ENCODE measurements around the gene ERF.

ERF gene

DNA sequence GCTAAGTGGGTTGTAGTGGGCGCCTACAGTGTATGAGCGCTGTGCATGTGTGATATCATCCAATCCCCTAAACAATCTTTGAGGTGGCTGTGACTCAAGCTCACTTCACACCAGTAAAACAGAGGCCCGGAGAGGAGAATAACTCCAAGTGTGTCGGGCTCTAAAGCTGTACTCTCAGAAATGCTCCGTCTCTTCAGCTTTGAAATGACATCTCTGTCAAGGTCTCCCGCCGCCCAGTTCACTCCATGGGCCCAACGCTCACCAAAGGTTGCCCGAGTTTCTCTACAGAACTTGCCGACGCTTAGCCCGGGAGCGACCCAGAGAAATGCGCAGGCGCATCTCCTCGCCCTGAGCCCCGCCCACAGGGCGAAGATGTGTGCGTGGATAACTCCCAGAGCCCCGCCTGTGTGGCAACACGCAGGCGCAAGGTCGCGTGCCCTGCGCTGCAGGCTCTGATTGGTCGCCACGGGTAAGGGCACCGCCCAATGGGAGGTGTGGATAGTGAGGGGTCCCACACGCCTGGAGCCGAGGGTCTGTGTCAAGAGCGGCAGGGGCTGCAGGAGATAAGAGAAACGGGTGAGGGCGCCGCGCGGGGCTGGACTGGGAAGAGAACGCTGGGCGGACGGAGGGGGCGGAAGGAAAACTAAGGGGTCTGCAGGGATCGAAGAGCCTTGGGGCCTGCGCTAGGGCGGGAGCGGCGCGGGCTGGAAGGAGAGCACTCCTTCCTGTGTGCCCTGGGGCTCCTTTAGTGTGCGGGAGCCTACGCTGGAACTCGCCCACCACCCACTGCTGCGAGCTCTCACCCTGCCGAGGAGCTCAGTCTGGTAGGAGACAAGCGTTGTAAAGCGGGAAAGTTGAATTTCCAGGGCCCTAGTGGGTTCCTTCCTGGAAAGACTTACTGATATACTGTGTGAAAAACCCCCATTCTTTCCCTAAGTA is 34.8 kb downstream of the ERF start, which contains the start of gene ZNF526:
ZNF526 (plus strand) TSS at position 501 of the 939 bp plus-strand sequence. CDS start 4,092 bp downstream, outside the sequence.
- in situ Hi-C loops (cut with MboI; ENCODE audit: low sequenced_read_pairs) = no loop called here

DNA sequence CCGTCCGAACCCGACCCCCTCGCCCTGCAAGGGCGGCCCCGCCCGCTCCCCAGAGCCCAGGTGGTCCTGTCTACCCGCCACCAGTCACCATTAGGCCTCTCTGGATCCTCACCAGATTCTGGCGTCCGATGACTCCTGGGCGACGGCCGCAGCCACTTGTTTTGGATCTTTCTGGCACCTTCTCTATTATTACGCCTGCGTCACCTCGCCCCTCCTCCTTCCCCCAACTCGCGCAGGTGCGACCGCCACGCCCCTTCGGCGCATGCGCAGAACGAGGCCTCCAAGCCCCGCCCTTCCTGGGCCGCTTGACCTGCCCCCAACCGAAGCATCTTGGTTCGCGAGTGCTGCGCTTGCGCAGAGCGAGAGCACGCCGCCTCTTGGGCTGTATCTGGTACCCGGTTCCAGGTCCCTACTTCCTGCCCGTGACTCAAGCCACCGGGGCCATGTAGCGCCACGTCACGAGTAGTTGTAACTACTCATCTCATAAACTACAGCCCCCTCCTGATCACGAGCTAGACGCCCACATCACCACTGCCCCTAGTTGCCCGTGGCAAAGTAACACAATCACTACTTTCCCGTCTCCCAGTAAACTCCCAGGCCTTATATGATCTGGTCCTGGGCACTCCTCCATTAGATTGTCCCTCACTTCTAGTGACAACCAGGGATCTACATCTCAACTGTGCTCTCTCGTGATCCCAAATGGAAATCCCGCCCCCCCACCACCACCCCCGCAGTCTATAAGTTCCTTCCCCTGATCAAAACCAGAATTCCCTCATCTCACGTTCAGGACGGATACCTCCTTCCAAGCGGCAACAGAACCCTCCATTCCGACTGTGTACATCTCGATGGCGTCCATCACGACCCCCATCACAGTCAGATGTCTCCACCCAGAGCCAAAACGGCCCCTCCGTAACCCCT is 37.1 kb downstream of the ERF start, which contains the start of gene DEDD2:
DEDD2 (minus strand) TSS at position 158 of the 918 bp plus-strand sequence. CDS start 670 bp downstream, outside the sequence.
- in situ Hi-C loops (cut with MboI; ENCODE audit: low sequenced_read_pairs) = no loop called here

- in situ Hi-C loops (cut with MboI; ENCODE audit: low sequenced_read_pairs) = no loop called here
These were observed 38.0 kb downstream of the ERF start for GRCh38 chr19:42216653-42217519.

DNA sequence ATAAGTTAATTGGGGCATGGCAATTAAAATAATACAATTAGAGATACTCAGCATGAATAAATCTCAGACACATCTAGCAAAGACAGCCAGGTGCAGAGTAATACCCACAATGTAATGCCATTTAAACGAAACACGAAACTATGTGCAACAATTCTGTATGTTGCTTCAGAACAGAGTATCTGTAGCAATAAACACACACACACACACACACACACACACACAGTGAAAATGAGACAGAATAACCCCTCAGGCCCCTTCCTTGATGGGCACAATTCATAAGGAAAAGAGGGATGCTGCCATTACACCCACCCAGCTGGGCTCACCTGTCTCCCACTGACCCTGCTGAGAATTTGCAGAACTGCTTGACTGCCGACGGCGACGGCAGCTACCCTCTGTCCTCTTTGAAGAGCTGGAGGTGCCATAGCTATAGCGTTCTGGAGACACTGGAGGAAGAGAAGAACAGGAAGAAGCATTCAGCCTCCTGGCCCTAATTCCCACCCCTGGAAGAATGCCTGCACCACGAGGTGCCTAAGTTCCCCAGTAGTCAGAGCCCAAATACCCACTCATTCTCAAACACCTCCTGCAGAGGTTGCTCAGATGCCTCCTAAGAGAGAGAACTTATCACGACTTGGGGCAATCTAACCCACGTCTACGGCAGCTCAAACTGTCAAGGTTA is 40.0 kb downstream of the ERF start:
- in situ Hi-C loops (cut with MboI; ENCODE audit: low sequenced_read_pairs) = no loop called here

GRCh38 chr19:42212886-42213285 is 42.0 kb downstream of the ERF start:
- in situ Hi-C loops (cut with MboI; ENCODE audit: low sequenced_read_pairs) = no loop called here

DNA sequence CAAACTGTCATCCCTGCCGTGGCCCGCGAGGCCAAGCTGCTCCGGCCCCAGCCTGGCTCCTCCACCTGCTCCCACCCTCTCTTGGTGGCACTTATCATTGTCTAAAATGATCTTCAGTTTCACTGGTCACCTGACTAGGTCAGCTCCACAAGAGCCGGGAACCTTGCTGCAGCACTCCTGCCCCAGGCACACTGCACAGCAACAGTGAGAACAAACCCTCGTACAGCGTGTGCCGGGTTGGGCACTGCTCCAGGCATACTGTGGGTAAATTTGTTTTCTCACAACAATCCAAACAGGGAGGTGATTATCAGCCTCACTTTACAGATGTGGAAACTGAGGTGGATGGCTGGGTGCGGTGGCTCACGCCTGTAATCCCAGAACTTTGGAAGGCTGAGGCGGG is 46.3 kb downstream of the ERF start:
- in situ Hi-C loops (cut with MboI; ENCODE audit: low sequenced_read_pairs) = no loop called here

DNA sequence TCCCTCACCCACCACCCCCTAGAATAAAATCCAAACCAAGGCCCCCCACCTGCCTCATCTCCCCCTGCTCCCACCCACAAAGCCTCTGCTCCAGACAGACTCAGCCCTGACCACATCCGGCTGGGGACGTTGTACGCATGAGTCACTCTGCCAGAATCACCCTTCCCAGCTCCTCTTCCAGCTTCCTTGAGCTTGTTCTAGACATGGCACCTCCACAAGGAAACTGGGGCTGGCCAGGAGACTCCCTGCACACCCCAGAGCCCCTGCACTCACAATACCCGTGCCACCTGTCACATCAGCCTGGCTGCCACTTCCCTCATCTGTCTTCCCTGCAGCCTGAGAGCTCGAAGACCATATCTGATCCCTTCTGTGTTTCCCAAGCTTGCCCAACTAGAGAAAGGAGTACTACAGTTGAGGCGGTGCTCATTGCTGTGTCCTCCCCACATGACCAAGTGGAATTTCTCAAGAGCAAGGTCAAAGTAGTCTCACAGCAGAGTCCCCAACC is 47.1 kb downstream of the ERF start:
- in situ Hi-C loops (cut with MboI; ENCODE audit: low sequenced_read_pairs) = no loop called here

- in situ Hi-C loops (cut with MboI; ENCODE audit: low sequenced_read_pairs) = no loop called here
These were observed 47.8 kb downstream of the ERF start for GRCh38 chr19:42206871-42207755.

- in situ Hi-C loops (cut with MboI; ENCODE audit: low sequenced_read_pairs) = no loop called here
These were observed 50.3 kb downstream of the ERF start for GRCh38 chr19:42204664-42205063.

- in situ Hi-C loops (cut with MboI; ENCODE audit: low sequenced_read_pairs) = no loop called here
These were observed 51.2 kb downstream of the ERF start for GRCh38 chr19:42203700-42204099.

- in situ Hi-C loops (cut with MboI; ENCODE audit: low sequenced_read_pairs) = no loop called here
These were observed 52.5 kb downstream of the ERF start for GRCh38 chr19:42202290-42202880.

- in situ Hi-C loops (cut with MboI; ENCODE audit: low sequenced_read_pairs) = no loop called here
These were observed 53.2 kb downstream of the ERF start for GRCh38 chr19:42201489-42202289.

- in situ Hi-C loops (cut with MboI; ENCODE audit: low sequenced_read_pairs) = no loop called here
These were observed 54.7 kb downstream of the ERF start for GRCh38 chr19:42200116-42200715.

DNA sequence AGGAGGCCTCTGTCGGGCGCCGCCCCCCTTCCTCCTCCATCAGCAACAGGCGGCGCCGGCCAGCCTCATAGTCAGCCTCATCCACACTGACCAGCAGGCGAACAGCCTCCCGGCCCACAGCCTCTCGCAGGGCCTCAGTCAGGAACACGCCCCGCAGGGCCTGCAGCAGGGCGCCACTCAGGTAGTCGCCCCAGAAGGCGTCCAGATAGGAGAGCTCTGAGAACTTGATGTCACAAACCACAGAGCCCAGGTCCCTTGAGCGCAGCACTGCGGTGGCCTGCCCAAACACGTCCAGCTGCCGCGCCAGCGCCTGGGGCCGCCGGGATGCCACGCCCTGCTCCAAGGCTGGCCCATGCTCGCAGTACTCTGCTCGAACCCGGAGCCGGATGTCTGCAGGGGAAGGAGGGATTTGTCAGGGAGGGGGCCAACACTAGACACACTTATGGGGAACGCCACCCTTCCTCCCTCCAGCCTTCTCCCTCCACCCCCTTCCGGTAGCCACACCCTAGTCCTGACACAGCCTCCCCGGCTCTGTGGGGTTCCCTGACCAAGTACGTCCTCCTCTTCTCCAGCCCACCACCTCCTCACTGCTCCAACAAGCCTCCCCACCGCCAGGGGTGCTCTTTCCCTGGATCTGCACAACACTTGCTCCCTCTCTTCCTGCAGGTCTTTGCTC is 55.4 kb downstream of the ERF start:
- in situ Hi-C loops (cut with MboI; ENCODE audit: low sequenced_read_pairs) = no loop called here

DNA sequence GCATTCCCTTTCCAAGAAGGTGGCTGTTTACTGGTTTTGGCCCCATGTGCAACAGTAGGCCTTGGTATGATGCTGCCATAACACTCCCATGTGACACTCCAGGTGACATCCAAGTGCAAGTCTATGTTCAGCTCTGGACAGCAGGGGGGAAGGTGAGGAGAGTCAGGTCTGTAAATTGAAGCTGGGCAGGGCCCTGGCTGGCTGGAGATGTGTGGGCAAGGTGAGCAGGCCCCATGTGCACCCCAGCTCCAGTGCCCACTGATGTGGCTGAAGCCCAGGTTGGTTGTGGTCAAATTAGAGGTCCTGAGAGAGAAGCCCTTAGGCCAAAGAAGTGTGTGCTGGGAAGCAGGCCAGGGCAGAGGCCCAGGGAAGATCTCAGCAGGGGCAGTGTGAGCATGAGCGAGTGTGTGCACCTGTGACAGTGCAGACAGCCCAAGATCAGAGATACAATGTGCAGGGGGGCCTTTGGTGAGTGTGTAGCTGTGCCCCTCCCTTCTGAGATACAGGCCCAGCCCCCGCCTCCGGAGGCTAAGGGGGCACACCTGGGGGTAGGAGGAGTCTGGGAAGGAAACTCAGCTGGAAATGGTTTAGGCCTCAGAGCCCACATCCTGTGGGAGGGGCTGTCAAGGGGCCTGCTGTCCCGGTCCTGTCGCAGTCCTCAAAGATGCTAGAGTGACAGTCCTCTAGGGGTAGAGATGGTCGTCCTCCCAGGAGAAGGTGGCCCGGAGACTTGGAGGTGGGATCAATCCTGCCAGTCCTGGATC is 56.1 kb downstream of the ERF start:
- in situ Hi-C loops (cut with MboI; ENCODE audit: low sequenced_read_pairs) = no loop called here

All from HL-60/S4 treated with phorbol 12-myristate 13-acetate at 8.2 ng/mL for 4 days and 3 days (cell line).